Astrocyte of the hippocampus (primary cell): ENCODE results near the gene CXorf58.
"Not testable (repeated sequence)": the region's sequence is repeated elsewhere in the genome, so short reads cannot be mapped to it uniquely, and the experiment has no call there.

Source experiments
- DNase-seq: peaks from one replicate; pipeline ENCODE4 v3.0.0; 2011; ENCODE audit warnings: low read depth, low spot score

The CXorf58 gene, protein sequence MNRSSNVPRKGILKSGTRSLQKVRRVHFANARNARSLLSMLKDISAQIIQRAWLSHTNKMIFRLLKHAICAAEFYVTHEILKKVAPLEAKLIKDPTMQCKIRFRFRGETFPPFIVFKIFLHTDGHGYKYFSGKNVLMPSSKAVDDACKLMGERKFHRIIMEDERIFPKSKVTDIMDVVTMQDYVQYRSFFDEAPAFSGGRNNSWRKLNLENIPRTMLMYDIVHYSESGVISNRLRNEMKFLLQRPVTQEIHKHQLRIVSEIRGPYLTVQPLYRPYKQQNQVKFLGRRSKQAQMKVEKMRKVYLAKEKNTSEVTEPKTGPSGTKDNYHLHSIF

DNA sequence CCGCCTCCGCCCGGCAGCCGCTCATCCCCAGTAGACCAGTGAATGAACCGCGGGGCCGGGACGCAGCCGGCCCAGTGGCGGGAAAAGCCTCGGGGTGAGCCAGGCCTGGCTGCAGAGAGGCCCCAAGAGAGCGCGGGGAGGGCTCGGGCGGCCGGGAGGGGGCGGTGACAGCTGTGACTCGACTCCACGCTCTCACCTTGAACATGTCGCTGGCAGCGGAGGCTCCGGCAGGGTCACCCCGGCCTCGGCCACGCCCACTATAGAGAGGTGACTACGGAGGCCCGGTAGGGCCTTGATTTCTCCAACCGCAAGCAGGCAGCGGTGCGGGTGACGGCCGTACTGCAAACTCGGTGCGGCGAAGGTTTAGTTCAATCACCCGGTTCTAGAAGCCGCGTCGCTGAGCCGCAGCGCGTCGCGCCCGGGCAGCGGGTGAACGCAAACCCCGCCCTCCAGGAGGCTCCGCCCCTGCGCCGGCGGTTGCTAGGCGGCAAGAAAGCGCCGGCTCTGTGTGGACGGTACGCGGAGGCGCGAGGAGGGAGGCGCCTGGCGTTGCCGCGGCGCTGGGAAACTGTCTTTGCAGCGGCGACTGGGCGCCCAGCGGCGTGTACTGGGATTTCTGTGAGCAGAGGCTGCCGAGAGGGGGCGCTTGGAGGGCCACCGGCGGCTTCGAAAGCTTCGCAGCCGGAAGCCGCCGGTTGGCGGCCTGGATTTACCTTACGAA is at the start of gene CXorf58, which contains the start of gene APOO:
Gene CXorf58, plus strand, starts transcription at position 509 of the 721 bp plus-strand sequence. CDS start 2,297 bp downstream, outside the sequence.
Gene APOO, minus strand, starts transcription at position 441 of the 721 bp plus-strand sequence. Its CDS starts 236 bp downstream, at position 205.
- peak; percentile 95 for DNase-seq

DNA sequence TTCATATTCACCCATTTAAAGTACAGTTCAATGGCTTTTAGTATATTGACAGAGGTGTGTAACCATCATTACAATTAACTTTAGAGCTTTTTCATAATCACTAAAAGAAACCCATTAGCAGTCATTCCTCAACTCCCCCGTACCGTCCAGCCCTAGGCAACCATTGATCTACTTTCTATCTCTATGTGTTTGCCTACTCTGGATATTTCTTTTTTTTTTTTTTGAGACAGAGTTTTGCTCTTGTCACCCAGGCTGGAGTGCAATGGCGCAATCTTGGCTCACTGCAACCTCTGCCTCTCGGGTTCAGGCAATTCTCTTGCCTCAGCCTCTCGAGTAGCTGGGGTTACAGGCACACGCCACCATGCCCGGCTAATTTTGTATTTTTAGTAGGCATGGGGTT is 48.6 kb upstream of the CXorf58 start:
- not testable (repeated sequence) for DNase-seq

- DNase-seq = no peak
These were observed 46.5 kb upstream of the CXorf58 start for GRCh38 chrX:23861215-23861896.

GRCh38 chrX:23861952-23862351 is 45.9 kb upstream of the CXorf58 start:
- not testable (repeated sequence) for DNase-seq

DNA sequence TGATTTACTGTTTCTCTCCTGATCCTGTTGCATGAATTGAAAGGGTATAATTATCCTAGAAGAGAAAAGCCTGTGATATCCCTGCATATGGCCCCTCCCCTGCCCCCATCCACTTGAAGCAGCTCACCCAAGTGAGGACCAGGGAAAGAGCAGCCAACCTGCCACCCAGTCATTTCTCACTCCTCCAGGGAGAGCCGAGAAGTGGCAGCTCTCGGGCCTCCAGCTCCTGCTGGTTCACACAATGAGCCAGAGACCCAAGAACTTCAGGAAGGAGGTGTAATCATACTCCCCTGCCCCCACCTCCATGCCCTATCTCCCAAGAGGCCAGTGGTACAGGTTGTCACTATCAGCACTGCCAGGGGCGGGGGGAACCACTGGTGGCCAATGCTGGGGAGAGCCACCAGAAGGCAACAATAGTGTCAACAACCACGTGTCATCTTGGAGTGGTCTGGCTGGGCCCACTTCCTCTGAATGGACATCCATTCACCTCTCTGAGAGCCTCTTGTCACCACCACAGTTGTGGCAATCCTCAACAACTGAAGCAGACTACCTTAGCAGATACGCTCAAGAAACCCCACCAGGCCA is 43.0 kb upstream of the CXorf58 start:
- no peak for DNase-seq

DNA sequence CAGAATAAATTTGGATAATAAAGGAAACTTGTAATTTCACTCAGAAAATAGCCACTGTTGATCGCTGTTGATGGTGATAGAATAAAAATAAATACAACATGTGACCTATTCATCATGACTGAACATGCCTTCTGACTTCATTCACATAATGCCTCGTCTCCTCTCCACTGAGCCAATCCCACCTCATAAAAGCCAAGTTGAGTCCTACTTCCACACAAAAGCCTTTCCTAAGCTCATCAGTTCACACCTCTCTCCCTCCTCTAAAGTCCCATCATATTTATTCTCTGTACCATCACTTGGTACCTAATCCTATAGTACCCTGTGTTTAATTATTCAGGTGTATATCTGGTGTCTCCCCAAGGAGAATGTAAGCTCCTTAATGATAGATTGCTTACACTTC is 37.8 kb upstream of the CXorf58 start:
- DNase-seq = no peak

DNA sequence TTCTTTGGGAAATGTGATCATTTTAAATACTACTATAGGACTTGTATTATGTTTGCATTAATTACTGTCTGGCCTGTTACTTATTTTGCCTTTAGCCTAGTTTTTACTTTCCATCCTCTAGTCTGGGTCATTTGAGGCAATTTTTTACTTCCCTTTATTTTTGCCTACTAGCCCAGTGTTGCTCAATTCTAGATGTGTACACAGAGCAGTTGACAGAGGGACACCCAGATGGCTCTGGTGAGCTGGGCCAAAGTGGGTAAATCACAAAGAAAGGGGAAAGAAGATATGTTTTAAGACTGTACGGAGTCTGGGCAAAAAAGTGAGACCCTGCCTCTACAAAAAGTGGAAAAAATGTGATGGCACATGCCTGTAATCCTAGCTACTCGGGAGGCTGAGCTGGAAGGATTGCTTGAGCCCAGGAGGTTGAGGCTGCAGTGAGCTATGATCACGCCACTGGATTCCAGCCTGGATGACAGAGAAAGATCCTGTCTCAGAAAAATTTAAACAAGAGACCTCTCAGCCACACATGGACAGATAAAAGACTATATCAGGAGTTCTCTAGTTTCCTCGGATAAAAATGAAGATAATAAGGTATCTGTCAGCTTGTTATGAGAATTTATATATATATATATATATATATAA is 35.8 kb upstream of the CXorf58 start:
- DNase-seq = no peak

- no peak for DNase-seq
These were observed 28.3 kb upstream of the CXorf58 start for GRCh38 chrX:23879380-23880090.

DNA sequence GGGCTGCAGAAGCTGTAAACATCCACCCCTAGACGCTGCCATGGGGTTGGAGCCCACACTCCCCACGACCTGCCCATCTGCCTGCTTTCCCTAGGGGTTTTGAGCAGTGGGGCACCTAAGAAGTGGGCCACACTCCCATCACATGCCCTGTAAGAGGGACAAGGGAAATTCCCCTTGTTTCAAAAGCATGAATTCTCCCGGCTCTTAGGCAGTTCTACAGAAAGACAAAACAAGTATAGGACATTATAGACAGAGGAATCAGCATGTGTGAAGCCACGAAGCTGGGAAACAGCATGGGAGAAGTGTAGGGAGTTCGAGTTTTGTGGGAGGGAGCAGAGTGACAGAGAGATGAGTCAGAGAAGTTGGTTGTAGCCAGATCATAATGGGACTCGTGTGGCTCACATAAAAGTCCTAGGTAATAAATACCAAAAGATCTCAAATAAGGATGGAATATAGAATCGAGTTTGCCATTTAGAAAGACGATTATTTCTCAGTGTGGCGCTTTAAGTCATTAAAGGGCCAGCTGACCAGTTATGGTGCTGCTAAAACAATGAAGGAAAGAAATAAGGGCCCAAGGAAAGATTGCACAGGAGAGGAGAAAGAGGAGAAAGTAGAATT is 24.0 kb upstream of the CXorf58 start:
- peak; percentile 68 for DNase-seq

DNA sequence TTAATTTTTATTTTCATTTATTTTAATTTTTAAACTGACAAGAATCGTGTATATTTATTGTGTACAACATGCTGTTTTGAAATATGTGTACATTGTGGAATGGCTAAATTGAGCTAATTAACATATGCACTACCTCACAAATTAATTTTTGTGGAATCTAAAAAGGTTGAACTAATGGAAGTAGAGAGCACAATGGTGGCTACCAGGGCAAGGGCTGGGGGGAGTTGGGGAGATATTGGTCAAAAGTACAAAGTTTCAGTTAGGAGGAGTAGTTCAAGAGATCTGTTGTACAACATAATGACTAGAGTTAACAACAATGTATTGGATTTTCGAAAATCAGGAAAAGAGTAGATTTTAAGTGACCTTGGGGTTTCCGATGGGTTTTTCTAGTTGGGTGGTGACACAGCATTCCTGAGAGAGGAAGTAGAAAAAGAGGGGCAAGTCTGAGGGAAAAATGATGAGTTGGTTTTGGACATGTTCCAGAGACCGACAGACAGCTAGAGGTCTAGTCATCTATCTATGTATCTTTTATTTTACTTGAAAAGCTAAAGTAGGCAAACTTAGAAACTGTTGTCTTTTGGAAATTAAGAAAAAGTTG is 23.3 kb upstream of the CXorf58 start:
- no peak for DNase-seq

DNA sequence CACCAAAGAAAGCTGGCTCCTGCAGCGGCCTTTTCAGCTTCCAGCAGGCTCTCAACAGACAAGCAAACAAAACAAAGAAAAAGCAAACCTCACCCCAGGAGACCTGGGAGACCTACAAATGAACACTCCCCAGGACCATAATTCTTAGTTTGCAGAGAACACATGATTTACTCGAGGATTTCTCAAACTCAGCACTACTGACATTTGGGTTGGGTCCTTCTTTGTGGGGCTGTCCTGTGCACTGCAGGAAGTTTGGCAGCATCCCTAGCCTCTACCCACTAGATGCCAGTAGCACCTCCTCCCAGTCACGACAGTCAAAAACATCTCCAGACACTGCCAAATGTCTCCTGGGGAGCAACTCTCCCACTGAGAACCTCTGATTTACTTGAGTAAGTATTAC is 22.0 kb upstream of the CXorf58 start:
- peak; percentile 26 for DNase-seq

DNA sequence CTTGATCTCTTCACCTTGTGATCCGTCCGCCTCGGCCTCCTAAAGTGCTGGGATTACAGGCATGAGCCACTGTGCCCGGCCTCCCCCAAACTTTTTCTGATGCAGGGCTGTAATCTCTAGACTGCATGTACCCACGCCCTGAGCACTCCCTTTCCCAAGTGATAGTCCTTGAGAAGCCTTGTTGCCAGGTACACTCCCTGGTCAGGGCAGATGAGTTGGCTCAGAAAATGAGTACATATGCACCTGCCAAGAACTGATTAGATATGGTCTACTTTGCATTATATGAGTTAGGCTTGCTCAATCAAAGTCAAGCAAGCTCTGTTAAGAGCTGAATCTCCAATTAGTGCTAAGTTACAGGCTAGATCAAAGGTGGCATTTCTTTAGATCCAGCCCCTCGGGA is 20.4 kb upstream of the CXorf58 start:
- DNase-seq = no peak

DNA sequence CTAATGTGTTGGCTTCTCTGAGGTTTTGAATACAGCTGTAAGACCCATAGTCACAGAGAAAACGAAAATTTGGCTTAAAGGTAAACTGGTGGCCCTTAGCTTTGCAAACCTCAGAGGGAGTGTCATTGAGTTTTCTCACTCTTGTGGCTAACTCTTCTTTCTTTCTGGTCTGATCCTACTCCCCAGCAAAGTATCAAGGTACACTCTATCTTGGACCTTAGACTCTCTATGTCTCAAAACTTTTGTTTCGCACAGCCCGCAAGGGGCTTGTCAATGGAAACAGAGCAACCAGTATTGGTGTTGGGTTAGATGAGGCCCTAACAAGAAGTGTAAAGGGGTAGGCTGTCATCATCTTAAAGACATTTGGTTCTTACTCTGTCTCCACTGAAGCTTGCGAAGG is 19.9 kb upstream of the CXorf58 start:
- no peak for DNase-seq

- peak; percentile 17 for DNase-seq
These were observed 18.8 kb upstream of the CXorf58 start for GRCh38 chrX:23888887-23889501.

DNA sequence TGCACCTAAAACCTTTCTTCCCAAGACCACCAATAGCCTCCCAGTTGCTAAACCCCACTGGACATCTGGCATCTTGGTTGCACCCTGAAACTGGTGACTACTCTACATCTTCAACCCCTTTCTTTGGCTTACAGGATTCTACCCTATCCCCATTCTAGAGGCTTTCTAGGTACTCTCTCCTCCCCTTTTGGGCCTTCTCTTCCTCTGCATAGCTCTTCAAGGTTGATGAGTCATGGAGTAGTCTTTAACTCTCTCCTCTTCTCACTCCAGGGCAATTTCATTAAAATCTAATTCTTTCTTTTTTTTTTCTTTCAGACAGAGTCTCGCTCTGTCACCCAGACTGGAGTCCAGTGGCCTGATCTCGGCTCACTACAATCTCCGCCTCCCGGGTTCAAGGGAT is 16.9 kb upstream of the CXorf58 start:
- DNase-seq = no peak

DNA sequence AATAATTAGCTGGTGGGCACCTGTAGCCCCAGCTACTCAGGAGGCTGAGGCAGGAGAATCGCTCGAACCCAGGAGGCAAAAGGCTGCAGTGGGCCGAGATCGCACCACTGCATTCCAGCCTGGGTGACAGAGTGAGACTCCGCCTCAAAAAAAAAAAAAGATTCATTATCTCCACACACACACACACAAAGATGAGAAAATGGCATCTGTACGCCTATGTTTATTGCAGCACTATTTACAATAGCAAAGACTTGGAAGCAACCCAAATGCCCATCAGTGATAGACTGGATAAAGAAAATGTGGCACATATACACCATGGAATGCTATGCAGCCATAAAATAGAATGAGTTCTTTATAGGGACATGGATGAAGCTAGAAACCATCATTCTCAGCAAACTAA is 12.8 kb upstream of the CXorf58 start:
- not testable (repeated sequence) for DNase-seq

GRCh38 chrX:23896539-23896938 is 11.3 kb upstream of the CXorf58 start:
- DNase-seq = not testable (repeated sequence)

- no peak for DNase-seq
These were observed 10.8 kb upstream of the CXorf58 start for GRCh38 chrX:23896981-23897380.

GRCh38 chrX:23898412-23898959 is 9.3 kb upstream of the CXorf58 start:
- DNase-seq = peak; percentile 50
